WTC11 (cell line): ENCODE data around the gene TMEM30A.

Experiments used
- CTCF ChIP-seq: fragments of 200-600 bp; IDR thresholded peaks from 2 replicates; pipeline ENCODE4 v1.8.0; 2022; ENCODE audit warnings: antibody characterized with exemption
- NR3C1 ChIP-seq: sonication (generic); formaldehyde crosslinking; conservative IDR thresholded peaks from 2 replicates; pipeline ENCODE4 v1.8.1; 2023; ENCODE audit warnings: low read depth, mild to moderate bottlenecking, missing genetic modification reagents
- ZNF512 ChIP-seq: sonication (generic); formaldehyde crosslinking; IDR thresholded peaks from 2 replicates; pipeline ENCODE4 v1.8.1; 2022; ENCODE audit warnings: missing genetic modification reagents, borderline replicate concordance
- TF ChIP-seq, protein P1 (sequence below): sonication (generic); formaldehyde crosslinking; IDR thresholded peaks from 2 replicates; pipeline ENCODE4 v1.8.0; 2022; ENCODE audit warnings: mild to moderate bottlenecking, missing genetic modification reagents

DNA sequence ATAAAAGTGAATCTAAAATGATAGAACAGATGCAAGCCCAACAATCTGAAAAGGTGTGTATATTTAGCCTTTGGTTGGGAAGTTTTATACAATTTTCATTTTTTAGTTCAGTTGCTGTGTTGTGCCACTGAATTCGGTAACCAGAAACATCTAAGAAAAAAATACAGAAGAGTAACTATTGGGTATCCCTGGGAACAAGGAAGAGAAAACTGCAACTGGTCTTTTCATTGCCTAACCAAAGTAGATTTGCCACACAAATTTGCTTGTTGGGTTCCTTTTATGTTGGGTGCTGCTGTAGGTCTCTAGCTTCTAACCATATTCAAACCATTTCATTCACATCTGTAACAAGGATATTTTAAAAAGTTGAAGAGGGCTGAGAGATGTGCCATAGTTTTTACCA is 2.8 kb upstream of the TMEM30A start:
- TF ChIP-seq CTCF (no peak), ZNF512 (no peak), NR3C1 (no peak)
- TF ChIP-seq, protein P1, sequence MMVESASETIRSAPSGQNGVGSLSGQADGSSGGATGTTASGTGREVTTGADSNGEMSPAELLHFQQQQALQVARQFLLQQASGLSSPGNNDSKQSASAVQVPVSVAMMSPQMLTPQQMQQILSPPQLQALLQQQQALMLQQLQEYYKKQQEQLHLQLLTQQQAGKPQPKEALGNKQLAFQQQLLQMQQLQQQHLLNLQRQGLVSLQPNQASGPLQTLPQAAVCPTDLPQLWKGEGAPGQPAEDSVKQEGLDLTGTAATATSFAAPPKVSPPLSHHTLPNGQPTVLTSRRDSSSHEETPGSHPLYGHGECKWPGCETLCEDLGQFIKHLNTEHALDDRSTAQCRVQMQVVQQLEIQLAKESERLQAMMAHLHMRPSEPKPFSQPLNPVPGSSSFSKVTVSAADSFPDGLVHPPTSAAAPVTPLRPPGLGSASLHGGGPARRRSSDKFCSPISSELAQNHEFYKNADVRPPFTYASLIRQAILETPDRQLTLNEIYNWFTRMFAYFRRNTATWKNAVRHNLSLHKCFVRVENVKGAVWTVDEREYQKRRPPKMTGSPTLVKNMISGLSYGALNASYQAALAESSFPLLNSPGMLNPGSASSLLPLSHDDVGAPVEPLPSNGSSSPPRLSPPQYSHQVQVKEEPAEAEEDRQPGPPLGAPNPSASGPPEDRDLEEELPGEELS (CRISPR knock-in tag): no peak
